HCT116 (cell line): Measurements from ENCODE around the gene PRRT1.

Experiments used
- EZH2phosphoT487 ChIP-seq: fragments of 200-600 bp; IDR thresholded peaks from 2 replicates; pipeline ENCODE4 v1.6.1; 2018; ENCODE audit warnings: antibody characterized with exemption, borderline replicate concordance
- MAX ChIP-seq: IDR thresholded peaks from 2 replicates; pipeline ENCODE4 v1.6.1; 2012
- POLR2A ChIP-seq: IDR thresholded peaks from 2 replicates; pipeline ENCODE4 v1.7.0; 2011; ENCODE audit warnings: borderline replicate concordance; ENCODE audit not compliant: insufficient read depth, insufficient read length; ENCODE audit errors: extremely low read depth
- POLR2AphosphoS5 ChIP-seq: IDR thresholded peaks from 2 replicates; pipeline ENCODE4 v1.6.1; 2011; ENCODE audit warnings: mild to moderate bottlenecking, low read depth, low read length, moderate library complexity
- RAD21 ChIP-seq: IDR thresholded peaks from 2 replicates; pipeline ENCODE4 v1.6.1; 2012; ENCODE audit warnings: low read depth, mild to moderate bottlenecking
- SP1 ChIP-seq: IDR thresholded peaks from 2 replicates; pipeline ENCODE4 v1.6.1; 2012; ENCODE audit warnings: low read depth
- SRF ChIP-seq: IDR thresholded peaks from 2 replicates; pipeline ENCODE4 v1.6.1; 2012; ENCODE audit warnings: low read depth
- YY1 ChIP-seq: IDR thresholded peaks from 2 replicates; pipeline ENCODE4 v1.6.1; 2011; ENCODE audit warnings: low read length, low read depth, moderate library complexity, mild to moderate bottlenecking; ENCODE audit not compliant: insufficient replicate concordance; ENCODE audit errors: extremely low read depth
- ZBTB33 ChIP-seq: IDR thresholded peaks from 2 replicates; pipeline ENCODE4 v1.6.1; 2011; ENCODE audit warnings: mild to moderate bottlenecking, low read length, moderate library complexity; ENCODE audit not compliant: insufficient replicate concordance; ENCODE audit errors: extremely low read depth
- ZNF274 ChIP-seq: fragments of 200-500 bp; sonication (Bioruptor generic); IDR thresholded peaks from 2 replicates; pipeline ENCODE4 v1.6.1; 2014; ENCODE audit warnings: mild to moderate bottlenecking, low read depth, low read length, inconsistent platforms
- TF ChIP-seq, protein P1 (sequence below), 3 experiments: fragments of 200-600 bp in 1 of 3; sonication (generic) in 1 of 3; IDR thresholded peaks in 2 of 3; conservative IDR thresholded peaks in 1 of 3; 2 replicates each; pipeline ENCODE4 v1.5.1; 2012 to 2017; ENCODE audit warnings: low read depth in 2 of 3, low read length in 2 of 3, antibody characterized with exemption in 1 of 3, borderline replicate concordance in 1 of 3, control low read depth in 1 of 3, mild to moderate bottlenecking in 1 of 3, mixed read lengths in 1 of 3, mixed run types in 1 of 3, moderate library complexity in 1 of 3; ENCODE audit not compliant: insufficient read depth in 1 of 3
- TF ChIP-seq, protein P2 (sequence below): IDR thresholded peaks from 2 replicates; pipeline ENCODE4 v1.6.1; 2012; ENCODE audit warnings: low read depth

DNA sequence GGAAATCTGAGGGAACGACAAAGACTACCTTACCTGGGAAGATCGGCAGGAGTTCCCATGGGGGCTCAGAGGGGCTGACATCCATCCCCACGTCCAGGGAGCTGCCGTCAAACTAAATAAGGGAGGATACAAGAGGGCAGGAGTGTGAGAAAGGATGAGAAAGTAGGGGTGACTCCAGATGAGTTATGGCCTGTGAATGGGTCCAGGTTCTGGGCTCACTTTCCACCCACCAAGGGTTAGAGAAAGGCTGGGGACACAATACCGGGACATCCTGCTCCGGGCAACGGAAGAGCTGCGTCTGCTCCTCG lies 24.4 kb downstream of the PRRT1 start:
- TF ChIP-seq RAD21 (no peak), ZBTB33 (no peak), POLR2A (no peak), SRF (no peak), MAX (no peak), POLR2AphosphoS5 (no peak), SP1 (no peak), ZNF274 (no peak), YY1 (no peak), EZH2phosphoT487 (no peak)
- TF ChIP-seq, protein P1, sequence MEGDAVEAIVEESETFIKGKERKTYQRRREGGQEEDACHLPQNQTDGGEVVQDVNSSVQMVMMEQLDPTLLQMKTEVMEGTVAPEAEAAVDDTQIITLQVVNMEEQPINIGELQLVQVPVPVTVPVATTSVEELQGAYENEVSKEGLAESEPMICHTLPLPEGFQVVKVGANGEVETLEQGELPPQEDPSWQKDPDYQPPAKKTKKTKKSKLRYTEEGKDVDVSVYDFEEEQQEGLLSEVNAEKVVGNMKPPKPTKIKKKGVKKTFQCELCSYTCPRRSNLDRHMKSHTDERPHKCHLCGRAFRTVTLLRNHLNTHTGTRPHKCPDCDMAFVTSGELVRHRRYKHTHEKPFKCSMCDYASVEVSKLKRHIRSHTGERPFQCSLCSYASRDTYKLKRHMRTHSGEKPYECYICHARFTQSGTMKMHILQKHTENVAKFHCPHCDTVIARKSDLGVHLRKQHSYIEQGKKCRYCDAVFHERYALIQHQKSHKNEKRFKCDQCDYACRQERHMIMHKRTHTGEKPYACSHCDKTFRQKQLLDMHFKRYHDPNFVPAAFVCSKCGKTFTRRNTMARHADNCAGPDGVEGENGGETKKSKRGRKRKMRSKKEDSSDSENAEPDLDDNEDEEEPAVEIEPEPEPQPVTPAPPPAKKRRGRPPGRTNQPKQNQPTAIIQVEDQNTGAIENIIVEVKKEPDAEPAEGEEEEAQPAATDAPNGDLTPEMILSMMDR (IDR thresholded peaks at IDR 0.05 in 2 of 3, conservative IDR thresholded peaks at IDR 0.05 in 1 of 3; ENCODE audit: borderline replicate concordance in 1 of 3, insufficient read depth in 1 of 3, low read depth in 2 of 3, low read length in 2 of 3), result no peak
- TF ChIP-seq, protein P2, sequence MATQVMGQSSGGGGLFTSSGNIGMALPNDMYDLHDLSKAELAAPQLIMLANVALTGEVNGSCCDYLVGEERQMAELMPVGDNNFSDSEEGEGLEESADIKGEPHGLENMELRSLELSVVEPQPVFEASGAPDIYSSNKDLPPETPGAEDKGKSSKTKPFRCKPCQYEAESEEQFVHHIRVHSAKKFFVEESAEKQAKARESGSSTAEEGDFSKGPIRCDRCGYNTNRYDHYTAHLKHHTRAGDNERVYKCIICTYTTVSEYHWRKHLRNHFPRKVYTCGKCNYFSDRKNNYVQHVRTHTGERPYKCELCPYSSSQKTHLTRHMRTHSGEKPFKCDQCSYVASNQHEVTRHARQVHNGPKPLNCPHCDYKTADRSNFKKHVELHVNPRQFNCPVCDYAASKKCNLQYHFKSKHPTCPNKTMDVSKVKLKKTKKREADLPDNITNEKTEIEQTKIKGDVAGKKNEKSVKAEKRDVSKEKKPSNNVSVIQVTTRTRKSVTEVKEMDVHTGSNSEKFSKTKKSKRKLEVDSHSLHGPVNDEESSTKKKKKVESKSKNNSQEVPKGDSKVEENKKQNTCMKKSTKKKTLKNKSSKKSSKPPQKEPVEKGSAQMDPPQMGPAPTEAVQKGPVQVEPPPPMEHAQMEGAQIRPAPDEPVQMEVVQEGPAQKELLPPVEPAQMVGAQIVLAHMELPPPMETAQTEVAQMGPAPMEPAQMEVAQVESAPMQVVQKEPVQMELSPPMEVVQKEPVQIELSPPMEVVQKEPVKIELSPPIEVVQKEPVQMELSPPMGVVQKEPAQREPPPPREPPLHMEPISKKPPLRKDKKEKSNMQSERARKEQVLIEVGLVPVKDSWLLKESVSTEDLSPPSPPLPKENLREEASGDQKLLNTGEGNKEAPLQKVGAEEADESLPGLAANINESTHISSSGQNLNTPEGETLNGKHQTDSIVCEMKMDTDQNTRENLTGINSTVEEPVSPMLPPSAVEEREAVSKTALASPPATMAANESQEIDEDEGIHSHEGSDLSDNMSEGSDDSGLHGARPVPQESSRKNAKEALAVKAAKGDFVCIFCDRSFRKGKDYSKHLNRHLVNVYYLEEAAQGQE, result no peak
